CD14-positive monocyte (primary cell): ENCODE measurements around the gene RAB3A. TPM values are rescaled to one million over a fixed set of nuclear protein-coding genes. Genes with fewer than 3 reads are reported as not detected.
A peak's percentile ranks its signal among the peaks of the same experiment; 100 is the strongest.

Experiments used
- DNase-seq, 3 donors: peaks; one replicate each; pipeline ENCODE4 v3.0.0-alpha.2; 2011 to 2022
- H2AFZ ChIP-seq: 2 replicates; pipeline ENCODE4 v1.6.0; 2012; ENCODE audit warnings: mild to moderate bottlenecking, low read depth, low read length, inconsistent platforms; ENCODE audit not compliant: insufficient read depth, poor library complexity, severe bottlenecking
- H3K27ac ChIP-seq, 2 donors: 1 replicate in 1 of 2; 2 replicates in 1 of 2; pipeline ENCODE4 v1.5.1; 2012 to 2013; ENCODE audit warnings: low read length in 2 of 2, control low read depth in 1 of 2, inconsistent platforms in 1 of 2, low read depth in 1 of 2, mild to moderate bottlenecking in 1 of 2
- H3K27me3 ChIP-seq, 2 donors: one replicate each; pipeline versions ENCODE4 v1.6.0 to v1.6.1; 2011 to 2013; ENCODE audit warnings: low read length in 2 of 2; ENCODE audit not compliant: control insufficient read depth in 2 of 2, insufficient read depth in 2 of 2
- H3K36me3 ChIP-seq, 2 donors: replicated peaks in 1 of 2; 1 replicate in 1 of 2; 2 replicates in 1 of 2; pipeline versions ENCODE4 v1.5.1 to v1.6.1; 2012 to 2013; ENCODE audit warnings: low read length in 2 of 2, control low read depth in 1 of 2, inconsistent platforms in 1 of 2, mild to moderate bottlenecking in 1 of 2; ENCODE audit not compliant: insufficient read depth in 2 of 2, control insufficient read depth in 1 of 2
- H3K4me1 ChIP-seq, 2 donors: 1 replicate in 1 of 2; 2 replicates in 1 of 2; pipeline versions ENCODE4 v1.5.1 to v1.6.1; 2012 to 2013; ENCODE audit warnings: low read length in 2 of 2, control low read depth in 1 of 2, inconsistent platforms in 1 of 2, mild to moderate bottlenecking in 1 of 2, moderate library complexity in 1 of 2; ENCODE audit not compliant: insufficient read depth in 2 of 2, control insufficient read depth in 1 of 2
- H3K4me2 ChIP-seq: replicated peaks from 2 replicates; pipeline ENCODE3; 2012; ENCODE audit warnings: low read length, moderate library complexity, mild to moderate bottlenecking; ENCODE audit not compliant: poor library complexity, severe bottlenecking; ENCODE audit errors: extremely low read depth
- H3K4me3 ChIP-seq, 3 experiments: fragments of 200-600 bp in 1 of 3; sonication (generic) in 1 of 3; replicated peaks in 1 of 3; 1 replicate in 2 of 3; 2 replicates in 1 of 3; pipeline ENCODE4 v1.5.1; 2011 to 2013; ENCODE audit warnings: low read length in 3 of 3, mild to moderate bottlenecking in 3 of 3, control low read depth in 2 of 3, low read depth in 2 of 3, inconsistent platforms in 1 of 3, moderate library complexity in 1 of 3
- H3K79me2 ChIP-seq: 2 replicates; pipeline ENCODE4 v1.6.0; 2012; ENCODE audit warnings: mild to moderate bottlenecking, control low read depth, inconsistent platforms, low read length, moderate library complexity; ENCODE audit not compliant: insufficient read depth
- H3K9ac ChIP-seq: 2 replicates; pipeline ENCODE4 v1.6.0; 2017; ENCODE audit warnings: low read length, mild to moderate bottlenecking; ENCODE audit not compliant: insufficient read depth, poor library complexity, severe bottlenecking
- H3K9me3 ChIP-seq, 2 donors: replicated peaks in 1 of 2; 1 replicate in 1 of 2; 2 replicates in 1 of 2; pipeline versions ENCODE4 v1.5.1 to v1.6.1; 2012 to 2013; ENCODE audit warnings: low read length in 2 of 2, control low read depth in 1 of 2; ENCODE audit not compliant: control insufficient read depth in 1 of 2, insufficient read depth in 1 of 2
- H4K20me1 ChIP-seq: 2 replicates; pipeline ENCODE4 v1.6.0; 2012; ENCODE audit warnings: mild to moderate bottlenecking, low read length, control low read depth, moderate library complexity; ENCODE audit not compliant: insufficient read depth
- H3K27ac Mint-ChIP-seq, 7 donors: one replicate each; pipeline ENCODE4 v1.8.0; 2020; ENCODE audit warnings: mild to moderate bottlenecking in 7 of 7, mixed read lengths in 7 of 7, moderate library complexity in 6 of 7, inconsistent platforms in 2 of 7
- H3K27me3 Mint-ChIP-seq, 3 donors: one replicate each; pipeline ENCODE4 v1.8.0; 2021 to 2022; ENCODE audit warnings: low read depth in 3 of 3, mild to moderate bottlenecking in 3 of 3, mixed read lengths in 3 of 3, moderate library complexity in 3 of 3, inconsistent platforms in 1 of 3
- H3K36me3 Mint-ChIP-seq, 2 donors: one replicate each; pipeline ENCODE4 v1.8.0; 2020; ENCODE audit warnings: mixed read lengths in 2 of 2, inconsistent platforms in 1 of 2, mild to moderate bottlenecking in 1 of 2
- H3K4me1 Mint-ChIP-seq: one replicate; pipeline ENCODE4 v1.8.0; 2020; ENCODE audit warnings: mild to moderate bottlenecking, mixed read lengths
- H3K4me3 Mint-ChIP-seq, 2 donors: one replicate each; pipeline ENCODE4 v1.8.0; 2020; ENCODE audit warnings: mild to moderate bottlenecking in 2 of 2, mixed read lengths in 2 of 2, moderate library complexity in 1 of 2
- H3K9me3 Mint-ChIP-seq, 7 donors: one replicate each; pipeline ENCODE4 v1.8.0; 2020 to 2022; ENCODE audit warnings: mixed read lengths in 7 of 7, mild to moderate bottlenecking in 6 of 7, moderate library complexity in 6 of 7, inconsistent platforms in 2 of 7
- CTCF ChIP-seq: fragments of 200-600 bp; IDR thresholded peaks from one replicate; pipeline ENCODE4 v1.8.0; 2022; ENCODE audit warnings: antibody characterized with exemption, mild to moderate bottlenecking
- WGBS: methylation state at CpG from one replicate; pipeline ENCODE4 v1.1.5; 2013; ENCODE audit warnings: missing lambda C conversion rate; ENCODE audit not compliant: insufficient coverage; 5-methylcytosine and 5-hydroxymethylcytosine counted together
- intact Hi-C, 2 donors: fragments of 100-400 bp; cut with micrococcal nuclease; formaldehyde crosslinking; loops; one replicate each; pipeline versions ENCODE4 v1.15.0 to v1.15.1; 2023
- polyA plus RNA-seq, 3 donors: library from polyadenylated mRNA; depleted of rRNA in 1 of 3; unstranded in 2 of 3; stranded (reverse) in 1 of 3; fragments of 300-500 nt in 2 of 3; fragments of >200 nt in 1 of 3; fragmentation: Illumina TruSeq in 2 of 3; gene quantifications; 1 replicate in 2 of 3; 2 replicates in 1 of 3; pipeline ENCODE4 v1.2.3, GENCODE V29; 2012 to 2021

The RAB3A gene
- polyA plus RNA-seq, 3 donors = 0.55 to 8.7 (median 0.56) TPM

GRCh38 chr19:18171605-18172327 lies 32.1 kb downstream of the RAB3A start:
- 82% methylated on average over 7 of the region's 8 CpGs for WGBS
- DNase-seq = peak; percentile 33 to 62 (median 45)
- TF ChIP-seq CTCF = no peak
- H3K4me1 ChIP-seq = peaks cover 75 to 82% of the 10 kb centered on the region in 2 donors
- H3K9ac ChIP-seq = peak overlapping the region; percentile 96
- H3K36me3 Mint-ChIP-seq = peaks cover 31 to 45% of the 10 kb centered on the region in 2 donors
- H3K79me2 ChIP-seq = peaks cover 57% of the 10 kb centered on the region
- peak overlapping the region; percentile 100 for H3K27ac Mint-ChIP-seq
- peaks cover 34% of the 10 kb centered on the region for H4K20me1 ChIP-seq
- no peaks in the 10 kb centered on the region for H3K9me3 ChIP-seq
- H3K27ac ChIP-seq = peak overlapping the region; percentile 99
- H3K4me3 Mint-ChIP-seq = peak overlapping the region; percentile 73 to 81
- peak overlapping the region; percentile 70 for H3K4me2 ChIP-seq
- no peaks in the 10 kb centered on the region for H3K27me3 ChIP-seq
- intact Hi-C loops = loop anchor here in 1 of 2 donors (5.0 kb wide), 1 partner anchor 221 kb away; no protein-coding TSS in a partner anchor
- no peaks in the 10 kb centered on the region for H3K27me3 Mint-ChIP-seq
- peaks cover 67% of the 10 kb centered on the region for H3K4me1 Mint-ChIP-seq
- peaks cover 24 to 30% of the 10 kb centered on the region in 2 donors for H3K36me3 ChIP-seq
- no peak overlapping the region for H2AFZ ChIP-seq
- H3K9me3 Mint-ChIP-seq = peaks cover 0 to 2% (median 0%) of the 10 kb centered on the region in 7 donors
- H3K4me3 ChIP-seq = peak overlapping the region in 1 of 3 experiments; percentile 100

DNA sequence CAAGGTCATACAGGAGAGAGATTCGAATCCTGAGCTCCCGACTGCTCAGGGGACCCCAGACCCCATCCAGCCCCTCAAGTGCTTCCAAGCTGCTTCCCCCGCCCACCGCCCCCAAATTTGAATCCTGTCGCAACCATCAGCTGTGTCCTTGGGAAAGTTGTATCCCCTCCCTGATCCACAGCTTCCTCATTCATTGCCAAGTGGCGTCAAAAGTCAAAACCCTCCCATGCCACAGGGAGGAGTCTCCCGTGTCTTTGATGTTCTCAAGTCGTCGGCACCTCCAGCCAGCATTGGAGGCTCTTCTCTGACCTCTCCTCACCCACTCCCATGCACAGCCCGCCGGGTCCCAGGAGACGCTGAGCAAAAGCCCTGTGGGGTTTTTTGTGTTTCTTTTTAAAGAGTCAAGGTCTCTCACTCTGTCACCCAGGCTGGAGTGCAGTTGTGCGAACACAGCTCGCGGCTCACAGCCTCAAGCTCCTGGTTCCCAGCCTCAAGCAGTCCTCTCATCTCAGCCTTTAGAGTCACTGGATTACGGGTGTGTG lies 33.1 kb downstream of the RAB3A start:
- Mint-ChIP-seq H3K4me3 (peak overlapping the region; percentile 81 to 85), H3K27ac (peak overlapping the region; percentile 100), H3K4me1 (peaks cover 60% of the 10 kb centered on the region), H3K27me3 (no peaks in the 10 kb centered on the region), H3K9me3 (peaks cover 0 to 2% (median 0%) of the 10 kb centered on the region in 7 donors), H3K36me3 (peaks cover 31 to 47% of the 10 kb centered on the region in 2 donors)
- H3K79me2 ChIP-seq = peaks cover 47% of the 10 kb centered on the region
- peak overlapping the region; percentile 96 for H3K9ac ChIP-seq
- H2AFZ ChIP-seq = no peak overlapping the region
- peaks cover 20 to 32% of the 10 kb centered on the region in 2 donors for H3K36me3 ChIP-seq
- peak overlapping the region in 2 of 3 experiments; percentile 41 to 100 for H3K4me3 ChIP-seq
- intact Hi-C loops = loop anchor here in 1 of 2 donors (5.0 kb wide), 1 partner anchor 222 kb away; no protein-coding TSS in a partner anchor
- H3K27me3 ChIP-seq = no peaks in the 10 kb centered on the region
- 62% methylated on average over 7 of the region's 16 CpGs for WGBS
- H3K27ac ChIP-seq = peak overlapping the region; percentile 99
- TF ChIP-seq CTCF = no peak
- peaks cover 68 to 74% of the 10 kb centered on the region in 2 donors for H3K4me1 ChIP-seq
- H3K9me3 ChIP-seq = no peaks in the 10 kb centered on the region
- peaks cover 24% of the 10 kb centered on the region for H4K20me1 ChIP-seq
- peak; percentile 85 to 92 (median 91) for DNase-seq
- peak overlapping the region; percentile 70 for H3K4me2 ChIP-seq
